ENCODE data around the gene TGFBI.

The TGFBI gene

DNA sequence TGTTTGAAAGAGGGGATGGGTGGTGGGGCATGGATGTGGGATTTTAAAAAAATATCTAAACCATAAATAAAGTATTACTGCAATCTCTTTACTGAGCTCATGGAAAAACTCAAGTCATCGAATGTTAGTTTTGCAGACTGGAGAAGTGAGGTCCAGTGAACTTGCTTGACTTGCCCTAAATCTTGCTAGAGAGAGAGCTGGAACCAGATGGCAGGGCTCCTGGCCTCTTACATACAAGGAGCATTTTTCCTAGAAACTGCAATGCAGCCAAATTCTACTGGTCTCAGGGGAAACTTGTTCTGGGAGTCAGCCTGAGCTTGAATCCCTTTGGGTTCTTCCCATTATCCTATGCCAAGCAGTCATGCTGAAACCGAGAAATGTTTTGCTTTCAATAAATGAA is 2.9 kb upstream of the TGFBI start:
- no peak for DNase-seq (ENCODE audit: low read depth in 2 of 3, low spot score in 2 of 3)

DNA sequence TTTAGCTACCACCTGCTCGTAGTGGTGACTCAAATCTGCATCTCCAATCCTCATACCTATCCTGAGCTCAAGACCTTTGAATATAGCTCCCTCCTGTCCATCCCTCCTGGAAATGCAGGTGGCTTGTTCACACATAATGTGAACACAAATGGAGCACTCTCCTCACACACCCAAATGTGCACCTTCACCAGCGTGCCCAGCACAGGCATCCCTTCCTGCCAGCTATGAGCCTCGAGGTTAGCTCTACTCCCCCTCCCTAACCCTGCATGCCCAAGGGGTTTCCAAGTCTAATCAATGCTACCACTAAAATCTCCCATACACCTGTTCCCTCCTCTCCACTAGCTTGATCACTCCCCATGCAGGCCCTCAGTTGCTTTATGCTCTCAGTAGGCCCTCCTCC is 2.2 kb upstream of the TGFBI start:
- no peak for DNase-seq (ENCODE audit: low read depth in 2 of 3, low spot score in 2 of 3)

- no peak for DNase-seq (ENCODE audit: low read depth in 2 of 3, low spot score in 2 of 3)
These were observed 1.5 kb upstream of the TGFBI start for GRCh38 chr5:136027311-136027710.

DNA sequence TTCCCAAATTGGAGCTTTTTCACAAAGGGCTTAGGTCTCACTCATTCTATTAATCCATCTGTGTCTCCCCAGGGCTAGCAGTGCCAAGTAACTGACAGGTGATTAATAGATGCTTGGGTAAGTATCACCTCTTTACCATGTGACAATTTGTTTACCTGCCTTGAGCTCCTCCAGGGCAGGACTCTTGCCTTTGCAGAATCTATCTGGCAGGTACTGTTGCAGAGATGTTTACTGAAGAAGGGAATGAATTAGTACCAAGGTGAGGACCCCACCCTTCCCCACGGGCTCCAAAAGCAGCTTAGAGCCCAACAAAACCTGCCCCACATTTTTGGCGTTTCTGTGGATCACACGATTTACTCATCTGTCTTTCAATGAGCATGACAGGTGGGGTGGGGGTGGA is 698 bp upstream of the TGFBI start:
- DNase-seq (ENCODE audit: low read depth in 2 of 3, low spot score in 2 of 3) = no peak

GRCh38 chr5:136030252-136030651 is 1.5 kb downstream of the TGFBI start:
- no peak for DNase-seq (ENCODE audit: low read depth in 2 of 3, low spot score in 2 of 3)

GRCh38 chr5:136030956-136031611 is 2.3 kb downstream of the TGFBI start:
- no peak for DNase-seq (ENCODE audit: low read depth in 2 of 3, low spot score in 2 of 3)

DNA sequence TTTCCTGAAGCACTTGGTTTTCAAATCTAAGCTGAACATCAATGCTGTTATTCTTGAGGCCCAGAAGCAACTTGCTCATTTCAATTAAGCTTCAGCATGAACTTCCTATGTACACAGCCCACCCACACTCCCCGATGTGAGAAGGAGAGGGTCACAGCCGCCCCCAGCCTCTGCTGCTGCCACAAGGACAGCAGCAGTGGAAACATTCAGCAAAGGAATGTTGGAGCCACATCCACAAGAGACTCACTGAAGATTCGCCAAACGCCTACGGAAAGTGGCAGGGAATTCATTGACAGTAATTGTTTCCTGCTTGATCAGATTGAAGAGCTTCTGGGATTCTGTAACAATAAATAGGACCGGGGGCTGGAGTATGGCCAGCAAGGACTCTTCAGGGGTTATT is 2.9 kb downstream of the TGFBI start:
- DNase-seq (ENCODE audit: low read depth in 2 of 3, low spot score in 2 of 3) = no peak

DNA sequence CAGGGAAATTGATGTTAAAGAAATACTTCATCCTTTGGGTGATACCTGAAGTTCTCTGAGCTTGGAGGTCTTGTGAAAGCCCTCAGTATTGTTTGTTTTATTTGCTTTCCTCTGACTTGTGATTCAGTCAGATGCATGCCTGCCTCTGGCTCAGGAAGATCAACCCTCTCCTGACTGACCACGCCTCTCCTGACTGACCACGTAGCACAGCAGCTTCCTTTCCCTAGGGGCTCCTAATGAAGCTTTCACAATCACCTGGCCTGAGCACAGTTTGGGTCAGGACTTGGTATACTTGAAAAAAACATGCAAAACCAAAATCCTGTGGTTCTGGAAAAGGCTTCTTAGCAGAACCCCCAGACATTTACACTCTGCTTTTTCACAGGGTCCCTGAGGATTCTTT is 3.8 kb downstream of the TGFBI start:
- DNase-seq (ENCODE audit: low read depth in 2 of 3, low spot score in 2 of 3) = no peak

- no peak for DNase-seq (ENCODE audit: low read depth in 2 of 3, low spot score in 2 of 3)
These were observed 4.4 kb downstream of the TGFBI start for GRCh38 chr5:136033234-136033633.

DNA sequence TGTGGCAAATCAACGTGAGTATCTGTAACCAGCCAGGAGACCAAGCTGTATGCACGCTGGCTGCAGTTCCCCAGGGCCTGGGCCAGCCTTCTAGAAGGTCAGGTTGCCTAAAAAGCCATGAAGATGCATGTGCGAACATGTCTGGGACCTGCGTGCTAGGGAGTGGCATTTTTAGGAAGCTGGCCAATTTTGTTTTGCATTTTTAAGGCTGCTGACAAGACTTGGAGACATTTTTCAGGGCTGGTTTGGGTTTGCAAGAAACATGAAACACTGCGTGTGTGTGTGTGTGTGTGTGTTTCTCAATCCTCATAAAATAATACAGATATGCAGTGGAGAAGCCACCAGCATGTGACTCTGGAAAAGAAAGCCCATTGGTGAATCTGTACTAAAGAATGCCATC is 5.1 kb downstream of the TGFBI start:
- DNase-seq (ENCODE audit: low read depth in 2 of 3, low spot score in 2 of 3) = no peak

DNA sequence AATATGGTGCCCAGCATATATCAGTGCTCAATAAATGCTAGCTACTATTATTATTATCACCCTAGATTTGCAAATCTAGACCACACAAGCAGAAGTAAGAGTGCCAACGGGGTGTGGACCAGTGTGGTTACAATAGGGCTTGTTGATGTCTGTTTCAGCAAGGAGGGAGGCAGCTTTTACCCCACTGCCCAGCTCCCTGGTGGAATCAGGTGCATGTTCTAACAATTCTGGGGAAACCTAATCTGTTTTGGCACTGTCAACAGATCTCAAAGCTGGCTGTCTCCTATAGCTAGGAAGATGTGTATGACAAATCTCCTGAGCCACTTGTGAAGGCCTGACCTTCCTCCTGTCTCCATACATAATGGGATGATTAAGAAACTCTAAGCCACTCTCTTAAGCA is 5.7 kb downstream of the TGFBI start:
- no peak for DNase-seq (ENCODE audit: low read depth in 2 of 3, low spot score in 2 of 3)

- DNase-seq (ENCODE audit: low read depth in 2 of 3, low spot score in 2 of 3) = no peak
These were observed 6.2 kb downstream of the TGFBI start for GRCh38 chr5:136034984-136035383.

GRCh38 chr5:136035837-136036236 is 7.0 kb downstream of the TGFBI start:
- DNase-seq (ENCODE audit: low read depth in 2 of 3, low spot score in 2 of 3) = no peak

GRCh38 chr5:136036293-136036911 is 7.6 kb downstream of the TGFBI start:
- no peak for DNase-seq (ENCODE audit: low read depth in 2 of 3, low spot score in 2 of 3)

- DNase-seq (ENCODE audit: low read depth in 2 of 3, low spot score in 2 of 3) = peak in 2 of 3 experiments; percentile 18 to 27
These were observed 8.4 kb downstream of the TGFBI start for GRCh38 chr5:136037001-136037705.

DNA sequence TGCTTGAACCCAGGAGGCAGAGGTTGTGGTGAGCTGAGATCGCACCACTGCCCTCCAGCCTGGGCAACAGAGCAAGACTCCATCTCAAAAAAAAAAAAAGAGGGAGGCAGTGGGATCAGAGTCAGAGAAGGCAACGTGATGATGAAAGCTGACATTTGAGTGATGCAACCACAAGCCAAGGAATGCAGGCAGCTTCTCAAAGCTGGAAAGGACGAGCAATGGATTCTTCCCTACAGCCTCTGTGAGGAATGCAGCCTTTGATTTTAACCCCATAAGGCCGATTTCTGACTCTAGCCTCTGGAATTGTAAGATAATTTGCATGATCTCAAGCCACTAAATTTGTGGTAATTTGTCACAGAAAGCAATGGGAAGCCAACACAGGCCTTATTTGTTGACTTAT is 9.8 kb downstream of the TGFBI start:
- DNase-seq (ENCODE audit: low read depth in 2 of 3, low spot score in 2 of 3) = no peak

GRCh38 chr5:136039202-136039601 is 10.4 kb downstream of the TGFBI start:
- DNase-seq (ENCODE audit: low read depth in 2 of 3, low spot score in 2 of 3) = no peak

DNA sequence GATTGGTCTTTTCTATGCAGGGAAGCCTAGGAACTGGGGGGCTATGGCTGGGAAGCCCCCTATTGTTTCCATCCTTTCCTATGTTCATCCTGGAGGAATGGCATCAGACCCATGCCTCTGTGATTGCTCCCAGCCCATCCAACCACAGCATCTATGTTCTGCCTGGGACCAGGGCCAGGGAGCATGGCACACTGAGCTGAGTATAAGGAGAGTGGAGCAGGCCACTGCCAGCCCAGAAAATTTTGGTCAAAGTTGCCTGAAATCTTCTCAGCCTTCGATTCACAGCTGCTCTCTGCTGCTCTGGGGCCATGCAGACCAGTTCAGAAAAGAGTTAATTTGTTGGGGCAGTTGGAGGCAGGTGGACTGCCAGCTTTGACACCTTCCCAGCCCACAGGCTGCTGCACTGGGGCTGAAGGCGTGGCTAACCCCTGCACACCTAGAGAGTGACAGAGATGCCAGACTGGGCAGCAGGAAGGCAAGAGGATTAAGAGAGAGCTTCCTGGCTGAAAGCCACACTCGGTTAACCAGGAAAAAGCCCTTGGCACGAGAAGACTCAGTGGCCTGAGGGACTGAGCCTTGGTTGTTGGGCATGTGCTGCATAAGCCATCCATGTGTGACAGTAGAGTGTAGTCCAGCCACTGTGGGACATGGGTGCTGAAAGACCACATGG is 12.1 kb downstream of the TGFBI start:
- no peak for DNase-seq (ENCODE audit: low read depth in 2 of 3, low spot score in 2 of 3)

DNA sequence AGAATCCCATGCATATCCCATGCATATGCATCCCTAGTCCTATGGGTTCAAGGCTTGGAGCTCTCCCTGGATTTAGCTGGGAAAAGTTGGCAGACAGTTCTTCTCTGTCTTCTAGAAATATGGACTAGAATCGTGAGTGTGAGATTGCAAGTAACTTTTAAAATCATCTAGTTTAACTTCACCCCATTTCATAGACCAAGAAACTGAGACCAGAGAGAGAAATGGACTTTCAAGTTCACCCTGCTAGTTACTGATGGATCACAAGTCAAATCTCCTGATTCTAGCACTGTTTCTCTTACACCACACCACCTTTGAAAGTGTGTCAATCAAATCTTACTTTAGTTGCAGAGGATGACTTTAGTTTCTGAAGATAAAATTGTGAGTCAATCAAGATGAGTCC is 13.4 kb downstream of the TGFBI start:
- DNase-seq (ENCODE audit: low read depth in 2 of 3, low spot score in 2 of 3) = no peak

DNA sequence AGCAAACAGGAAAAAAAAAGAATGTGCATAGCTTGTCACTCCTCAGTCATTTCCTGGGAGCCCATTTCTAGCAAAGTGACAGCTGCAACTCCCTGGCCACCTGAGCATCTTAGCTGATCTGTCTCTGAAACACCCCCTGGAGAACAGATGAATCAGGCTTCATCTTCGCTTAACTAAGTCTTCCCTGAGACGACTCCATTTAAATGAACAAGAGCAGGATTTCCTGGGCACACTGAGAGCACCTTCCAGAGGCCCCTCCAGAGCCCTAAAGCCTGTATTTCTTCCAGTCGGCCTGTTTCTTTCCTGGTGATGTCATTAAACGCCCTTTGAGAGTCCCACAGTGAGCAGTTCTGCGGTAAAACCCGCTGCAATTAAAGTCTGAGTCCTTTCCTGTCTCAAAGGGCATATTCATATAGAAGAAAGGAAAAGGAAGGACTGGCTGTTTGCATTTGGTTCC is 13.9 kb downstream of the TGFBI start:
- DNase-seq (ENCODE audit: low read depth in 2 of 3, low spot score in 2 of 3) = no peak

GRCh38 chr5:136043551-136043950 is 14.8 kb downstream of the TGFBI start:
- no peak for DNase-seq (ENCODE audit: low read depth in 2 of 3, low spot score in 2 of 3)

Data from activated CD8-positive, alpha-beta memory T cell treated with anti-CD3 and anti-CD28 coated beads for 48 hours (primary cell).